ENCODE results near the gene USH1C.

USH1C gene

GRCh38 chr11:17471501-17471900 is 72.7 kb downstream of the USH1C start:
- DNase-seq (ENCODE audit: low spot score) = no peak

DNA sequence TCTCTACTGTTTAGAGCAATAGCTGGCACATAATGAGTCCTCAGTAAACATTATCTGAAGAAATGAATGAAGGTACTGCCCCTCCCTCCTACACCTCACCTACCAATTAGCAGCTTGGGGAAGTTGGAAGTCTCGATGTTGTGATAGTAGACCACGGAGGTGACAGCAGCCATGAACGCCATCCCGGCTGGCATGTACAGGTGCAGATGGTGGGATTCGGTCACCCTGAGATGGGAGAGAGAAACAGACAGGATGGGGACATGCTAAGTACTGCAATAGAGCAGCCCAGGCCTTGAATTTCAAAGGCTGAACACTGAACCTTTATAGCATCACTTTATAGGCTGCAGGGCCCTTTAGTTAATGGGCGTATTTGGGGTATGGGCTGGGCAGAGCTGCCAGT is 74.2 kb downstream of the USH1C start:
- DNase-seq (ENCODE audit: low spot score) = no peak

DNA sequence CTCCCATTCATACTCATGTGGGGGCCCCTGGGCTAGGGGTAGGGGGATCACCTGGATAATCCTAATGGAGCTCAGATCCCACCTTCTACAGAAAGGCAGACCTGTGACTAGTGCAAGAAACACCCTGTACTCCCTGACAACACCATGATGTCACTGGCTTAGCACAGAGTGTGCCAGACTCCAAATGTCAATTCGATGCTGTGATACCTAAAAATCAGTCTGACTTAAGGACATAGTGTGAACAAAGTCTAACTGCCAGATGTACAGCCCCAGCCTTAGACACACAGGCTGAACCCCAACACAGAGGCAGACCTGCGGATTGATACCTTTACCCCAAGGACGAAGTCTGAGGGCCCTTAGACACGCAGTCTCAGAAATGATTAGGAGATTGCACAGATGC is 76.1 kb downstream of the USH1C start:
- no peak for DNase-seq (ENCODE audit: low spot score)

DNA sequence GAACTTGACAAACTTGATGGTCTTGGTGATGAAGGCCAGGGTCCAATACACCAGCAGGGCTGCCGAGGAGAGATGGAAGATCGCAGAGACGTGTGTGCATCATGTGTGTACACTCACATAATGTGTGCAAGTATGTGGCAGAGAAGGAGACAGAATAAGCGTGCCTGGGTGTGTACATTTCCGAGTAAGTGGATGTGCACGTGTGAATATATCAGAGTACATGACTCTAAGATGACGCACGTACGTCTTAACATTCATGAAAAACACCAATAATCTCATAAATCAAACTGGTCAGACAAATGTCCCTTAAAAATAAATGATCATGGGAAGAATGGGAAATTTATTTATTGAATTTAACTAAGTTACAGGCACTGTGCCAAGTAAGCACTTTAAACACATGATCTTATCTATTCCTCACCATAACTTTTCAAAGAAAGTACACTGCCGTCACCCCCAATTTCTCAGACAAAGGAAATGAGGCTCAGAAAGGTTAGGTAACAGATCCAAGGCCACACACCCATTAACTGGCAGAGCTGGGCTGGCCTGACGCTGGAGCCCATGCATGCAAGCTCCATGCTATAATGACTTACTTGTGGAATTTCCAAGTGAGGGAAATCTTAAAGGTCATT is 80.6 kb downstream of the USH1C start:
- DNase-seq (ENCODE audit: low spot score) = no peak

DNA sequence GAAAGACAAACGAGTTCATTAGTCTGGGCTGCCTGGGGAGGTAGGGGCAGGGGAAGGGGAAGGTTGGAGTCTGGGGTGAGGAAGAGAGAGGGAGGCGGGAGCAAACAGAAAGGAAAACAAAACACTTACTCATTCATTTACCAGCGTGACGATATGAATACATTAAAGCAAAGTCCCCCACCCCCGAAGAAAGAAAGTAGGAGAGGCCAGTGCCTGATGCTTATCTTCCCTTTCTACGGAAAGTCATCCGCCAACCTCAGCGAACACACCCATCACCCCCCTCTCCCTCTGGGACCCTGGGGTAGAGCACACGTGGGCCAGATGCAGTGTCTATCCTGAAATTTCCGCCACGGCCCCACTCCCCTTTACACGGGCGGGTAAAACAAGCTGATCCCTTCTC is 81.3 kb downstream of the USH1C start:
- DNase-seq (ENCODE audit: low spot score) = no peak

- no peak for DNase-seq (ENCODE audit: low spot score)
Observed at GRCh38 chr11:17460406-17460805, 83.8 kb downstream of the USH1C start.

- DNase-seq (ENCODE audit: low spot score) = no peak
Observed at GRCh38 chr11:17459236-17459896, 84.8 kb downstream of the USH1C start.

- DNase-seq (ENCODE audit: low spot score) = no peak
Observed at GRCh38 chr11:17458268-17458667, 85.9 kb downstream of the USH1C start.

DNA sequence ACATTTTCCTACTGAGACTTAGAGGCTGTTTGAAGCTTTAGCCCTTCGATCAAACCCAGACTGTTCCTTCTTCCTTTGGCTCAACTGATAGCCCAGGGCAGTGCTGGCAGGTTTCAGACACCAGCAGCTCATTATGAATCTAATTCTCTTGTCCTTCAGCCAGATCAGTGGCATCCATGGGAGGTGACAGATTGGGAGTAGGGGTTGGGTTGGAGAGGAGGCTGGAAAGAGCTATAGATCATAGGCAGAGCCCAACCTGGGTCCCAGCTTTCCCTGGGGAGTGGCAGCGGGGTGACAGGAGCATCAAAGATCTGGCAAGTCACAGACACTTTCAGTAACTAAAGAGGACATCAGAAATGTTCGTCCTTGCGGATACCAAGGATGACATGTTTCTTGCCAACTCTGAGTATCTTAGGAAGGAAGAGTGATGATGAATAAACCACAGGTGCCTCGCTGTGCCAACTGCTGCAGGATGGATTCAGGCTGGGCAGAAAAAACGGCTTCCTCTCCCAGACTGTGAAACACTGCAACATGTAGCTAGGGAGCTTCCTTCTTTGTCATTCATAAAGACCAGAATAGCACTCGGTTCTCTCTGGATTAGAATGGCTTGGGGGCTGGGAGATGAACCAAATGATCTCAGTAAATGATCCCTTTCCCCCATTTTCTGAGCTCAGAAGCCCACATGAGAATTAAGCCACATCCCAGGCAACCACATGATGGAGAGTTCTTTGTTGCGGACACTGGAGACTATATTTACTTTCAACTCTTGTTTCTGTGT is 86.6 kb downstream of the USH1C start:
- no peak for DNase-seq (ENCODE audit: low spot score)

DNA sequence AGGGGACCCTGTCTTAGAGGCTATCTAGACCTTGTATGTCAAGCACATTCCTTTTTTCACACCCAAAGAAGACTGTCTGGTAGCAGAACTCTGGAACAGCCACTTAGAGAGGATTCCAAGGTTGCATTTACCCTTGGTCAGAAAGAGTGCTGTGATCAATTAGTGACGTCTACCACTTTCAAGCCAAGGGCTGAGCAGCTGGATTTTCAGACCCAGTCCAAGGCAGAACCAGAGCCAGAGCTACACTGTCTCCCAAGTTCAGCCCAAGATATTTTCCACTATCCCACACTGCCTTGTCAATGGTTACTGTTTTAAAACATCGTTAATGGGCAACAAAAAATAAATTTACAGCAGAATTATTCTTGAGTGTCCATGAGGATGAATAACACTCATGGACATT is 91.5 kb downstream of the USH1C start:
- DNase-seq (ENCODE audit: low spot score) = no peak

DNA sequence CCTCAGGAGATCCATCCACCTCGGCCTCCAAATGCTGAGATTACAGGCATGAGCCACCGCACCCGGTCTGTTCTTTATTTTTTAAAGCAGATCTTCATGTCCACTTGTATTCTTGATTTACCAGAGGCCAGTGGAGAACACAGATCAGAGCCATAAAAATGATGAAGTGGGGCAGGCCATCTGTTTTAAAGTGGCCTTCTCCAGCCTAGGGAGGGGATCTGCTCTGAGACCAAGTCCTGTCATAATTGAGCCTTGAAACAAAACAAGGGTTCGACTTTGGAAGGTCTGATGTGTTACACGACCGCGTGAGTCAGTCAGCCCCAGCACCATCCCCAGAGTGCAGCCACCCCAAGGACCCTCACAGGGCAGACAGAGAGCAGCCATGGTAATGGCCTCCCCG is 95.1 kb downstream of the USH1C start:
- no peak for DNase-seq (ENCODE audit: low spot score)

- DNase-seq (ENCODE audit: low spot score) = no peak
Observed at GRCh38 chr11:17446482-17446881, 97.7 kb downstream of the USH1C start.

GRCh38 chr11:17445240-17445795 is 98.9 kb downstream of the USH1C start:
- no peak for DNase-seq (ENCODE audit: low spot score)

- no peak for DNase-seq (ENCODE audit: low spot score)
Observed at GRCh38 chr11:17443926-17444690, 100.1 kb downstream of the USH1C start.
